ENCODE measurements around the gene SFSWAP. TPM values are rescaled to one million over a fixed set of nuclear protein-coding genes. Genes with fewer than 3 reads are reported as not detected.
"Not testable (repeated sequence)": the region's sequence is repeated elsewhere in the genome, so short reads cannot be mapped to it uniquely, and the experiment has no call there.

The SFSWAP gene
- total RNA-seq, 2 donors from 2014 or later = 27.3 to 29.2 TPM

GRCh38 chr12:131729254-131729955, 18.5 kb downstream of the SFSWAP start:
- intact Hi-C loops (cut with DNase I) = no loop called here
- no peak for DNase-seq (ENCODE audit: low spot score)

- no peak for DNase-seq (ENCODE audit: low spot score)
- intact Hi-C loops (cut with DNase I) = no loop called here
These were observed 22.2 kb downstream of the SFSWAP start for GRCh38 chr12:131732996-131733615.

GRCh38 chr12:131733874-131734273, 23.0 kb downstream of the SFSWAP start:
- DNase-seq (ENCODE audit: low spot score) = no peak
- intact Hi-C loops (cut with DNase I) = no loop called here

GRCh38 chr12:131734336-131735152, 23.7 kb downstream of the SFSWAP start:
- no peak for DNase-seq (ENCODE audit: low spot score)
- intact Hi-C loops (cut with DNase I) = no loop called here

- no peak for DNase-seq (ENCODE audit: low spot score)
- intact Hi-C loops (cut with DNase I) = no loop called here
These were observed 24.2 kb downstream of the SFSWAP start for GRCh38 chr12:131735153-131735456.

GRCh38 chr12:131735476-131736445, 24.9 kb downstream of the SFSWAP start:
- intact Hi-C loops (cut with DNase I) = no loop called here
- DNase-seq (ENCODE audit: low spot score) = no peak

GRCh38 chr12:131736446-131737149, 25.7 kb downstream of the SFSWAP start:
- intact Hi-C loops (cut with DNase I) = no loop called here
- no peak for DNase-seq (ENCODE audit: low spot score)

- intact Hi-C loops (cut with DNase I) = no loop called here
These were observed 26.4 kb downstream of the SFSWAP start for GRCh38 chr12:131737150-131737827.

GRCh38 chr12:131738196-131738595, 27.3 kb downstream of the SFSWAP start:
- intact Hi-C loops (cut with DNase I) = no loop called here
- no peak for DNase-seq (ENCODE audit: low spot score)

More at GRCh38 chr12:131737150-131737827, 26.4 kb downstream of the SFSWAP start:
- DNase-seq (ENCODE audit: low spot score) = no peak

- peak; percentile 14 for DNase-seq (ENCODE audit: low spot score)
- intact Hi-C loops (cut with DNase I) = no loop called here
These were observed 29.7 kb downstream of the SFSWAP start for GRCh38 chr12:131740626-131741025.

GRCh38 chr12:131742761-131743160, 31.9 kb downstream of the SFSWAP start:
- DNase-seq (ENCODE audit: low spot score); intact Hi-C loops (cut with DNase I): not testable (repeated sequence)

- DNase-seq (ENCODE audit: low spot score) = peak; percentile 51
- intact Hi-C loops (cut with DNase I) = not testable (repeated sequence)
These were observed 32.5 kb downstream of the SFSWAP start for GRCh38 chr12:131743410-131743809.

GRCh38 chr12:131743880-131744279, 33.0 kb downstream of the SFSWAP start:
- DNase-seq (ENCODE audit: low spot score); intact Hi-C loops (cut with DNase I): not testable (repeated sequence)

GRCh38 chr12:131744675-131745074, 33.8 kb downstream of the SFSWAP start:
- intact Hi-C loops (cut with DNase I); DNase-seq (ENCODE audit: low spot score): not testable (repeated sequence)

GRCh38 chr12:131745706-131746105, 34.8 kb downstream of the SFSWAP start:
- DNase-seq (ENCODE audit: low spot score) = peak; percentile 34
- intact Hi-C loops (cut with DNase I) = no loop called here

- intact Hi-C loops (cut with DNase I) = no loop called here
- no peak for DNase-seq (ENCODE audit: low spot score)
These were observed 36.6 kb downstream of the SFSWAP start for GRCh38 chr12:131747276-131748177.
